ENCODE measurements around the gene CNTN4. TPM values are rescaled to one million over a fixed set of nuclear protein-coding genes. Genes with fewer than 3 reads are reported as not detected.

CNTN4 gene
- total and polyA plus RNA-seq, 2 donors (not counting 3 experiments of a cell fraction or from before 2014, with no cell fraction given) = not detected

- Histone ChIP-seq H3K27me3 (ENCODE audit: control insufficient read depth in 2 of 2, insufficient read depth in 2 of 2, low read length in 2 of 2) (no peaks in the 10 kb centered on the region), H3K9me3 (replicated peaks; ENCODE audit: control insufficient read depth, insufficient read depth, low read length) (peaks cover 2% of the 10 kb centered on the region), H3K79me2 (ENCODE audit: control insufficient read depth, insufficient read depth, low read length) (no peaks in the 10 kb centered on the region), H3K4me3 (replicated peaks in 1 of 3; ENCODE audit: insufficient read depth in 1 of 3, low read depth in 1 of 3, low read length in 3 of 3) (no peak overlapping the region), H3K9me1 (replicated peaks; ENCODE audit: control insufficient read depth, extremely low read depth, insufficient read depth, low read length) (no peaks in the 10 kb centered on the region), H3K4me1 (ENCODE audit: control insufficient read depth, extremely low read depth, insufficient read depth, low read length) (no peaks in the 10 kb centered on the region), H3K4me2 (ENCODE audit: insufficient read depth, low read length) (no peak overlapping the region), H3K27ac (ENCODE audit: insufficient read depth, low read depth, low read length) (no peak overlapping the region), H2AFZ (ENCODE audit: low read depth, low read length) (no peak overlapping the region), H3K9ac (replicated peaks; ENCODE audit: extremely low read depth, insufficient read depth, low read length) (no peak overlapping the region), H4K20me1 (replicated peaks; ENCODE audit: control insufficient read depth, extremely low read depth, insufficient read depth, low read length) (no peaks in the 10 kb centered on the region), H3K36me3 (ENCODE audit: control insufficient read depth in 2 of 2, extremely low read depth in 1 of 2, insufficient read depth in 2 of 2, low read length in 2 of 2) (no peaks in the 10 kb centered on the region)
- CTCF ChIA-PET = no interaction called here
- TF ChIP-seq, protein P1, sequence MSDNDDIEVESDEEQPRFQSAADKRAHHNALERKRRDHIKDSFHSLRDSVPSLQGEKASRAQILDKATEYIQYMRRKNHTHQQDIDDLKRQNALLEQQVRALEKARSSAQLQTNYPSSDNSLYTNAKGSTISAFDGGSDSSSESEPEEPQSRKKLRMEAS (IDR thresholded peaks at IDR 0.05; ENCODE audit: insufficient read depth, insufficient read length) = no peak
- TF ChIP-seq EZH2 (IDR thresholded peaks at IDR 0.05; ENCODE audit: borderline replicate concordance, low read depth, low read length, severe bottlenecking) (no peak), CTCF (IDR thresholded peaks at IDR 0.05; ENCODE audit: extremely low read depth in 1 of 2, insufficient read depth in 1 of 2, low read depth in 1 of 2, low read length in 2 of 2) (no peak), GATA2 (IDR thresholded peaks at IDR 0.05; ENCODE audit: insufficient read depth, insufficient read length, low read depth, low read length) (no peak), FOS (IDR thresholded peaks at IDR 0.05; ENCODE audit: borderline replicate concordance, insufficient read depth, low read length) (no peak), MYC (IDR thresholded peaks at IDR 0.05; ENCODE audit: low read depth, low read length) (no peak), POLR2AphosphoS5 (IDR thresholded peaks at IDR 0.05; ENCODE audit: insufficient read depth, low read depth, low read length) (no peak), POLR2A (IDR thresholded peaks at IDR 0.05; ENCODE audit: low read depth, low read length) (no peak), JUN (IDR thresholded peaks at IDR 0.05; ENCODE audit: borderline replicate concordance, insufficient read depth, insufficient read length, low read depth) (no peak)
- BruUV-seq (replicated peaks) = no TSS peak
- intact Hi-C loops (cut with micrococcal nuclease) = no loop called here
- dilution Hi-C loops (cut with MboI; ENCODE audit: extremely low pct_ligation_motif_present, low sequenced_read_pairs) = no loop called here
- no peak for FAIRE-seq
- no peak for DNase-seq (ENCODE audit: low read depth, low spot score)
- POLR2A ChIA-PET = no interaction called here
Measured at GRCh38 chr3:2856138-2857133, 757.8 kb downstream of the CNTN4 start.

Data from endothelial cell of umbilical vein (primary cell).